Ishikawa (cell line): ENCODE results near the gene MRPS33.

Experiments
- CEBPB ChIP-seq: IDR thresholded peaks from 2 replicates; pipeline ENCODE4 v1.6.1; 2012
- CREB1 ChIP-seq: IDR thresholded peaks from 2 replicates; pipeline ENCODE4 v1.6.1; 2012; ENCODE audit warnings: low read depth
- EGR1 ChIP-seq: IDR thresholded peaks from 2 replicates; pipeline ENCODE4 v1.6.1; 2012
- EP300 ChIP-seq: IDR thresholded peaks from 2 replicates; pipeline ENCODE4 v1.6.1; 2012; ENCODE audit warnings: borderline replicate concordance
- FOXM1 ChIP-seq: IDR thresholded peaks from 2 replicates; pipeline ENCODE4 v1.6.1; 2012; ENCODE audit warnings: low read depth, borderline replicate concordance
- NFIC ChIP-seq: IDR thresholded peaks from 2 replicates; pipeline ENCODE4 v1.6.1; 2012
- RAD21 ChIP-seq: IDR thresholded peaks from 2 replicates; pipeline ENCODE4 v1.6.1; 2012; ENCODE audit warnings: low read depth
- TAF1 ChIP-seq: IDR thresholded peaks from 2 replicates; pipeline ENCODE4 v1.6.1; 2012; ENCODE audit warnings: low read depth, mild to moderate bottlenecking
- TCF12 ChIP-seq: IDR thresholded peaks from 2 replicates; pipeline ENCODE4 v1.6.1; 2012; ENCODE audit warnings: low read depth
- TEAD4 ChIP-seq: IDR thresholded peaks from 2 replicates; pipeline ENCODE4 v1.6.1; 2012
- YY1 ChIP-seq: IDR thresholded peaks from 2 replicates; pipeline ENCODE4 v1.6.1; 2012; ENCODE audit warnings: low read depth
- ZBTB7A ChIP-seq: IDR thresholded peaks from 2 replicates; pipeline ENCODE4 v1.6.1; 2012; ENCODE audit warnings: low read depth
- TF ChIP-seq, protein P1 (sequence below): IDR thresholded peaks from 2 replicates; pipeline ENCODE4 v1.6.1; 2012; ENCODE audit warnings: low read depth, mild to moderate bottlenecking
- TF ChIP-seq, protein P2 (sequence below): IDR thresholded peaks from 2 replicates; pipeline ENCODE4 v1.6.1; 2012
- TF ChIP-seq, protein P3 (sequence below): IDR thresholded peaks from 2 replicates; pipeline ENCODE4 v1.6.1; 2012

The MRPS33 gene

DNA sequence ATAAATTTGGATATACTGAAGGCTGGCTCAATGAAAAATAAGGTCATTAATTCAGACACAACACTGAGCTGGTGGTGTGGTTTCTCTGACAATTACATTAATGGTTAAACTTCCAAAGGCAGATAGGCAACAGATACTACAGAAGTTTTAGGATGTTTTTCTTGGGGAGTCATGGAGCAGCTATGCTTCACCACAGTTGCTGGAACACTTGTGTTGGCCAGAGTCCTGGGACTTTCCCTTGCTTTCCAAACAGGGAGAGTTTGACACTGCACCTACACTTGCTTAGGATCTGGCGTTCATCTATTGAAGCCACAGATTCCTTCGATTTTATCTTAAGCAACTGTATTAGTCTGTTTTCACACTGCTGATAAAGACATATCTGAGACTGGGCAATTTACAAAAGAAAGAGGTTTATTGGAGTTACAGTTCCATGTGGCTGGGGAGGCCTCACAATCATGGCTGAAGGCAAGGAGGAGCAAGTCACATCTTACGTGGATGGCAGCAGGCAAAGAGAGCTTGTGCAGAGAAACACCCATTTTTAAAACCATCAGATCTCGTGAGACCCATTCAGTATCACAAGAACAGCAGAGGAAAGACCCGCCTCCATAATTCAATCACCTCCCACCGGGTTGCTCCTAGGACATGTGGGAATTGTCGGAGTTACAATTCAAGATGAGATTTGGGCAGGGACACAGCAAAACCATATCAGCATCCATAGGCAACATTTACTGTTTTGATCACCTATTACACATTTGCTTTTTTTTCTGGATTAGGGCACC is 31.3 kb upstream of the MRPS33 start:
- no peak for TF ChIP-seq TCF12
- TF ChIP-seq ZBTB7A = no peak
- TF ChIP-seq RAD21 = no peak
- TF ChIP-seq, protein P1, sequence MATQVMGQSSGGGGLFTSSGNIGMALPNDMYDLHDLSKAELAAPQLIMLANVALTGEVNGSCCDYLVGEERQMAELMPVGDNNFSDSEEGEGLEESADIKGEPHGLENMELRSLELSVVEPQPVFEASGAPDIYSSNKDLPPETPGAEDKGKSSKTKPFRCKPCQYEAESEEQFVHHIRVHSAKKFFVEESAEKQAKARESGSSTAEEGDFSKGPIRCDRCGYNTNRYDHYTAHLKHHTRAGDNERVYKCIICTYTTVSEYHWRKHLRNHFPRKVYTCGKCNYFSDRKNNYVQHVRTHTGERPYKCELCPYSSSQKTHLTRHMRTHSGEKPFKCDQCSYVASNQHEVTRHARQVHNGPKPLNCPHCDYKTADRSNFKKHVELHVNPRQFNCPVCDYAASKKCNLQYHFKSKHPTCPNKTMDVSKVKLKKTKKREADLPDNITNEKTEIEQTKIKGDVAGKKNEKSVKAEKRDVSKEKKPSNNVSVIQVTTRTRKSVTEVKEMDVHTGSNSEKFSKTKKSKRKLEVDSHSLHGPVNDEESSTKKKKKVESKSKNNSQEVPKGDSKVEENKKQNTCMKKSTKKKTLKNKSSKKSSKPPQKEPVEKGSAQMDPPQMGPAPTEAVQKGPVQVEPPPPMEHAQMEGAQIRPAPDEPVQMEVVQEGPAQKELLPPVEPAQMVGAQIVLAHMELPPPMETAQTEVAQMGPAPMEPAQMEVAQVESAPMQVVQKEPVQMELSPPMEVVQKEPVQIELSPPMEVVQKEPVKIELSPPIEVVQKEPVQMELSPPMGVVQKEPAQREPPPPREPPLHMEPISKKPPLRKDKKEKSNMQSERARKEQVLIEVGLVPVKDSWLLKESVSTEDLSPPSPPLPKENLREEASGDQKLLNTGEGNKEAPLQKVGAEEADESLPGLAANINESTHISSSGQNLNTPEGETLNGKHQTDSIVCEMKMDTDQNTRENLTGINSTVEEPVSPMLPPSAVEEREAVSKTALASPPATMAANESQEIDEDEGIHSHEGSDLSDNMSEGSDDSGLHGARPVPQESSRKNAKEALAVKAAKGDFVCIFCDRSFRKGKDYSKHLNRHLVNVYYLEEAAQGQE = no peak
- TF ChIP-seq TAF1 = no peak
- TF ChIP-seq TEAD4 = no peak
- TF ChIP-seq EGR1 = no peak
- no peak for TF ChIP-seq YY1
- TF ChIP-seq, protein P2, sequence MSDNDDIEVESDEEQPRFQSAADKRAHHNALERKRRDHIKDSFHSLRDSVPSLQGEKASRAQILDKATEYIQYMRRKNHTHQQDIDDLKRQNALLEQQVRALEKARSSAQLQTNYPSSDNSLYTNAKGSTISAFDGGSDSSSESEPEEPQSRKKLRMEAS = no peak
- no peak for TF ChIP-seq NFIC
- no peak for TF ChIP-seq CEBPB
- no peak for TF ChIP-seq CREB1
- no peak for TF ChIP-seq FOXM1
- TF ChIP-seq EP300 = no peak

DNA sequence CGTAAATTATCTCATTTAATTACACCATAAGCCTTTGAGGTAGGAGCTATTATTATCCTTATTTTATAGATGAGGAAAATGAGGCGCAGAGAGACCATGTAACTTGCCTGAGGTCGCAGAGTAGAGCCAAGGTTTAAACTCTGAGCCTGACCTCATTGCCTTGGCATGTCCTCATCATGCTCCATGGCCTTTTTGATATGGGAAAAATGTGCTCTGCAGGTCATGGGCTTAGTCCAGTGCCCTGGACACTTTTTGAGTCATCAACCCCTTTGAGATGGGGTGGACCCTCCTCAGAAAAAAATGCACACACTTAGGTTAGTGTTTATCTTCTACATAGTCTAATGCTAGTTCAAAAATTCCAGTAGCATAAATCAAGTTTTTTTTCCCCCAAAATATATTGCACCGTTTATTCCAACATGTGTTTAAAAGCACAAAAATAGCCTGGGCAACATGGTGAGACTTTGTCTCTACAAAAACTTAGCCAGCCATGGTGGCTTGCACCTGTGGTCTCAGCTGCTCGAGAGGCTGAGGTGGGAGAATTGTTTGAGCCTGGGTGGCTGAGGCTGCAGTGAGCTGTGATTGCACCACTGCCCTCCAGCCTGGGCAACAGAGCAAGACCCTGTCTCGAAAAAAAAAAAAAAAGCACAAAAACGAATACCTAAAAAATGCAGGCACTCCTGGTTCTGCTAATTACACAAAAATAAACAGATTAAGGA is 30.5 kb upstream of the MRPS33 start:
- TF ChIP-seq, protein P2 = no peak
- TF ChIP-seq TEAD4 = peak; percentile 61

DNA sequence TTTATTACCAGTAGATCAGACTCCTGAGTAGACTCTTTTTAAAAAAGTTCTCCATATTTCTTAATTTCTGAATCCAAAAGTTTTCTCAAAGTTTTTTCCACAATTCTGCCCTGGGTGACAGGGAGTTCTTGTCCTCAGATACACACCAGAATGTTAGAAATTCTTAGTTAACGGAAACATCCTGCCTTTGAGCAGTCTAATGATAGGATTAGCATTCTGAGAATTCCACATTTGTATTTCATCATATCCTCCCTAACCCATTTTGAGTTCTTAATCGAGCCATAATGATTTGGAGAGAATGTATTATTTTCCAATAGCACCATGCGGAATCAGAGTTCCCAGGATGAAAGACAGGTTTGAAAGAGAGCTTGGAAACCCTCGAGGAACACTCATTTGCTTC is 28.9 kb upstream of the MRPS33 start:
- TF ChIP-seq NFIC = no peak
- TF ChIP-seq TEAD4 = no peak

DNA sequence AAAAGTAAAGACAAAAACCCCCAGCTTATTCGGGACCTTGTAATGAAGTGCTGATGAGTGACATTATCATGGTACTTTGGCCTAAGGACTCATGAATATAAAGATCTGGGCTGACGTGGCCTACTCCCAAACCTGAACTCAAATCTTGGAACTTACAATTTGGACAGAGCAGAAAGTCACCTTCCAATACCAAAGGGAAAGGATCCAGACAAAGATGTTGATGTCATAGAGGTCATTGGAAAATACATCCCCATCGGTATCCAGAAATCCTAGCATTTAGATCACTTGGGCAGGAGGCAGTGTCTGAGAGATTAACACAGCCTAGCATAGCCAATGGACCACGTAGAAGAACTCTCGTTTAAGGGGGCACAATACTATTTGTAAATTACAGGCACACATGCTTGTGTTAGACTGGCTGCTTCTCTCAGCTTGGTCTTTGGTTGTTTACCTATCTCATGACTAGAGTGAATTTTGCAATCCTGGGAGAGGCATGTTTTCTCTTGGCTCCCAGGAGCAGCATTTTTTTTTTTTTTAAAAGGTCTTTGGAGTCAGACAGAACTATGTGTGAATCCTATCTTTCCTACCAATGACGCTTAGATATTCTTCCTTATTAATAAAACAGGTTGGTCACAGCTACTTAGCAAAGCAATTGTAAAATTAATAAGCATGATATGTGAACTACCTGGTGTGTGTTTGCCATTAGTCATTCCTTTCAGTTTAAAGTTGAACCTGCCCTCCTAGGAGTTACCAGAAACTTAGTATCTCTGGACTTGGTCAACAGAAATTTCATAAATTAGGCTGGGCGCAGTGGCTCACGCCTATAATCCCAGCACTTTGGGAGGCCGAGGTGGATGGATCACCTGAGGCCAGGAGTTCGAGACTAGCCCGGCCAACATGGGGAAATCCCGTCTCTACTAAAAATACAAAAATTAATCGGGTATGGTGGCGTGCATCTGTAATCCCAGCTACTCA is 27.8 kb upstream of the MRPS33 start:
- no peak for TF ChIP-seq NFIC
- TF ChIP-seq, protein P1 = no peak
- TF ChIP-seq YY1 = no peak
- no peak for TF ChIP-seq TCF12
- no peak for TF ChIP-seq ZBTB7A
- no peak for TF ChIP-seq CREB1
- TF ChIP-seq, protein P3, sequence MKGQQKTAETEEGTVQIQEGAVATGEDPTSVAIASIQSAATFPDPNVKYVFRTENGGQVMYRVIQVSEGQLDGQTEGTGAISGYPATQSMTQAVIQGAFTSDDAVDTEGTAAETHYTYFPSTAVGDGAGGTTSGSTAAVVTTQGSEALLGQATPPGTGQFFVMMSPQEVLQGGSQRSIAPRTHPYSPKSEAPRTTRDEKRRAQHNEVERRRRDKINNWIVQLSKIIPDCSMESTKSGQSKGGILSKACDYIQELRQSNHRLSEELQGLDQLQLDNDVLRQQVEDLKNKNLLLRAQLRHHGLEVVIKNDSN = no peak
- no peak for TF ChIP-seq EP300
- TF ChIP-seq EGR1 = no peak
- TF ChIP-seq TEAD4 = no peak
- no peak for TF ChIP-seq TAF1

DNA sequence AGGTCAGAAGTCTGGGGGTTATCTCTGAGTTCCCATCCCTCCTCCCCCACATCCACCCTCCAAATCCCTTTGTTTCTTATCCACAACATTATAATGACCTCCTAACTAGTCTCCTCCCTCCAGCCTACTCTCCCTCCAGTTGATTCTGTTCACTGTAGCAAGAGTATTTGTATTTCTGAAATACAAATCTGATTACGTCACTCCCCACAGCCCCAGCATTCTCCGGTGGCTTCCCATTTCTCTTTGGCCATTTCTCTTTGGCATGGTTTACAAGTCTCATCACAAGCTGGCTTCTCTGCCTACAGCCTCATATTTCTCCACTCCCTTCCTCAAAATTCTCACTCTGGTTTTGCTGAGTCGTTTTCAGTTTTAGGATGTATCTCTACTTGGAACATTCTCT is 24.6 kb upstream of the MRPS33 start:
- TF ChIP-seq CREB1 (no peak), ZBTB7A (no peak), EP300 (no peak), EGR1 (no peak), RAD21 (no peak), YY1 (no peak), TCF12 (no peak), FOXM1 (no peak), TEAD4 (no peak)
- TF ChIP-seq, protein P1 = no peak
- TF ChIP-seq, protein P2 = no peak
- TF ChIP-seq, protein P3 = no peak
